ENCODE results near the gene SAXO1.
"Not testable (repeated sequence)": the region's sequence is repeated elsewhere in the genome, so short reads cannot be mapped to it uniquely, and the experiment has no call there.

SAXO1 gene

DNA sequence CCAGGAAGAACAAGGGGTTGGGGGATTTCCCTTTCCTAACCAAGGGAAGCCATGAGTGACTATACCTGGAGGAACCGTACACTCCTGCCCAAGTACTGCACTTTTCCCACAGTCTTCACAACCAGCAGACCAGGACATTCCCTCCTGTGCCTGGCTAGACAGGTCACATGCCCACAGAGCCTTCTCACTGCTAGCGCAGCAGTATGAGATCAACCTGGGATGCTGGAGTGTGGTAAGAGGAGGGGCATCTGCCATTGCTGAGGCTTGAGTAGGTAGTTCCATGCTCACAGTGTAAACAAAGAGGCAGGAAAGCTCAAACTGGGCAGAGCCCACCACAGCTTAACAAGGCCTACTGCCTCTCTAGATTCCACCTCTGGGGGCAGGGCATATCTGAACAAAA lies 35.9 kb downstream of the SAXO1 start:
- DNase-seq = no peak

DNA sequence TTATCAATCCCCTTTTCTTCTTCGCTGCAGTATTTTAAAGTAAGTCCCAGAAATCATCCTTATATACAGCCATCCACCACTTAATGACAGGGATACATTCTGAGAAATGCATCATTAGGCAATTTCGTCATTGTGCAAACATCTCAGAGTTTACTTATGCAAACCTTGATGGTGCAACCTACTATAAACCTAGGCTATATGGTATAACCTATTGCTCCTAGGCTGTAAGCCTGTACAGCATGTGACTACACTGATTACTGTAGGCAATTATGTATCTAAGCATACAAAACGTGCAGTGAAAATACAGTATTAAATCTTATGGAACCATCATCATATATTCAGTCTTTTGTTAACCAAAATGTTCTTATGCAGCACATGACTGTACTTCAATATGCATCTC lies 36.8 kb downstream of the SAXO1 start:
- no peak for DNase-seq

DNA sequence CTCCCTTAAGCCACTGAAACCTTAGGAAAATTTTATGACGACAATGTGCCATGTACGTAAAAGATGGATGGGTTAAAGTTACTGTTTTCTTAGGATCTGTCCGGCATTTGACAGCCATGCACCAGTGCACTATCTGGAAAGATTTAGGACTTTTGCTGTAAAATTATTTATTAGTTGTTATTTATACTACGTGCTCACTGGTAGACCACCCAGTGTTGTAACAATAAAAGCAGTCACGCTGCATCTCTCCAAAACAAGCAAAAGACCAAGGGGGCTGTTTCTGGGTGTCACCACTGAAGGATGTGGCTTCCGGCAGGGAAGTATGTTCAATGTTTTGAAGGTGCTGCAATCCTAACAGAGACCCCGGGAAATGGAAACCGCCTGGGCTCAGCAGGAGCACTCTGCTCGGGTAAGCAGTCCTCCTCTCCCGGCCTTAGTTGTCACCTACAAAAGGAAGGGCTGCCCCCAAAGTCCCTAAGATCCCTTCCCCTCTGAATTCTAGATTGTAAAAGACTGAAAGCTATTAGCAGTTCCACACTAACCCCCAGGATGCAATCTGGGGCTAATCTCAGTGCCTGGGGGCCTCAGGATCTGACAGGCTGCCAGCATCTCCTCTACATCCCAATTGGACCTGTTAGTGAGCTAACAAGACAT lies 38.6 kb downstream of the SAXO1 start:
- DNase-seq = no peak

DNA sequence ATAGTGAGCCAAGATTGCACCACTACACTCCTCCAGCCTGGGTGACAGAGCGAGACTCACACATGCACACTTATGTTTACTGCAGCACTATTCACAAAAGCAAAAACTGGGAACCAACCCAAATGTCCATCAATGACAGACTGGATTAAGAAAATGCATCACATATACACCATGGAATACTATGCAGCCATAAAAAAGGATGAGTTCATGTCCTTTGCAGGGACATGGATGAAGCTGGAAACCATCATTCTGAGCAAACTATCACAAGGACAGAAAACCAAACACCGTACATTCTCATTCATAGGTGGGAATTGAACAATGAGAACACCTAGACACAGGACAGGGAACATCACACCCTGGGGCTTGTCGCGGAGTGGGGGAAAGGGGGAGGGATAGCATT lies 41.8 kb downstream of the SAXO1 start:
- DNase-seq = not testable (repeated sequence)

DNA sequence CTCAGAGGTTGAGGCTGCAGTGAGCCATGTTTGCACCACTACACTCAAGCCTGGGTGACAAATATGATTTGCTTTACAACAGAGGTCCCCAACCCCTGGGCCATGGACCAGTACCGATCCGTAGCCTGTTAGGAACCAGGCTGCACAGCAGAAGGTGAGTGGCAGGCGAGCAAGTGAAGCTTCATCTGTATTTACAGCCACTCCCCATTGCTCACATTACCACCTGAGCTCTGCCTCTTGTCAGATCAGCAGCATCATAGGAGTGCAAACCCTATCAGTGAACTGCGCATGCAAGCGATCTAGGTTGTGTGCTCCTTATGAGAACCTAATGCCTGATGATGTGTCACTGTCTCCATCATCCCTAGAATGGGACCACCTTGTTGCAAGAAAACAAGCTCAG lies 42.5 kb downstream of the SAXO1 start:
- no peak for DNase-seq

DNA sequence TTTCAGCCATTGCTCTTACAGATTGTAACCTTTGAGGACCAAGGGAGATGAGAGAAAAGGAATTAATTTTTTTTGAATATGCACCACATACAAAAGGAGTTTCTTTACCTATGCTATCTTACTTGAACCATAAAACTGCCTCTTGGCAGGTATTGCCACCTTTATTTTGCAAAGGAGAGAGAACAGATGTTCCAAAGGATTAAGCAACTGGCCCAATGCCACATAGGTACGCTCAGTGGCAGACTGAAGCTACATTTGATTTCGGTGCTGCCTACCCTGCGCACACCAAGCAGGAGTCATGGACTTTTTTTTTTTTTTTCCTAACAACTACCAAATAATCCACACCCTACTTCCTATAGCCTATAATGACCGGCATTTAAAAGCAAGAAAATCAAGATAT lies 43.1 kb downstream of the SAXO1 start:
- peak; percentile 22 for DNase-seq

DNA sequence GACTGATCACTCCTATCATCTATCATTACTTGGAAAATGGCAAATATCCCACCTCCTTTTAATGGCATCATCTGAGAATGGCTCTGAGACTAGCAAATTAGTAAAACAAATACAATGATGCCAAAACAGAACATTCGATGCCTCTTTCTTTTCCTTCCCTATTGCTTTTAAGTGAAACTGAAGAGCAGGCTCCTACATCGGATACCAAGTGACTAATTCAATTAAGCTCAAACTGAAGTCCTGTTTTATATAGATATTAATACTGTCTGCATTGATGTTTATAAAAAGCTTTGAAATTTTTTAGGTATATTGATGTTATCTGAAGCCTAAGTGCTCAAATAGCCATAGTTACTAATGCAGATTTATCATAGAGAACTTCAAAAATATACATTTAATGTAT lies 43.9 kb downstream of the SAXO1 start:
- DNase-seq = no peak

DNA sequence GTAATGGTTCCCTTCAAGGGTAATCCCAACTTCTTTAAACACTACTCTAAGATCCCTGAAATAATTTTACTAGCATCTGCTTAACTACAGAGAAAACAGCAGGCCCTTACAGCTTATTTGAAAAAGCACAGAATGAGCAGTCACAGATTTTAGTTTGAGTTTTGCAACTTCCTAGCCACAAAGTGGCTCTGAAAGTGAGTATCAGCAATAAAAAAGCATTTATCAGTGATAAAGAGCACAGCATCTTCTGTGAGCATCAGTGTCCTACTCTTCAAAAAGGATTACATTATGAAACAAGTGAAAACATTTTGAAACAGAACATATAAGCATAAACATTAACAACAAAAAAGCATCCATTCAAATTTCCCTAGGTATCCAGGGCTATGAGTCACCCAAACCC lies 45.0 kb downstream of the SAXO1 start:
- no peak for DNase-seq

DNA sequence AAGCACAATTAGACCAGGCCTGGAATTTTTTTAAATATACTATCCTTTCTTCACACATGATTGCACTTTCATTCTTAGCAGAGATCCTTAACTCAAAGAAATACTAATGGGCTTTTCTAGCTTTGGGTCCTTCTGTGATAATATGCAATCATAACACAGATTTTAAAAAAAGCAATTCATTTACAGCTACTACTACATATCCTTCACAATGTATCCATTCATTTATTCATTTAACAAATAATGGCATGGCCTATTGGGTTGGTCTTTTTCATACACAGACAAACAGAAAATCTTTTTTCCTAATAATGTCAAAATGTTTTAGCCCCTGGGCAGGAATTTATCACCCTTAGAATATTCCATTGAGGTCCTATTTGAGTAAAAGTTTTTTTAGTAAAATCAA lies 47.0 kb downstream of the SAXO1 start:
- DNase-seq = no peak

DNA sequence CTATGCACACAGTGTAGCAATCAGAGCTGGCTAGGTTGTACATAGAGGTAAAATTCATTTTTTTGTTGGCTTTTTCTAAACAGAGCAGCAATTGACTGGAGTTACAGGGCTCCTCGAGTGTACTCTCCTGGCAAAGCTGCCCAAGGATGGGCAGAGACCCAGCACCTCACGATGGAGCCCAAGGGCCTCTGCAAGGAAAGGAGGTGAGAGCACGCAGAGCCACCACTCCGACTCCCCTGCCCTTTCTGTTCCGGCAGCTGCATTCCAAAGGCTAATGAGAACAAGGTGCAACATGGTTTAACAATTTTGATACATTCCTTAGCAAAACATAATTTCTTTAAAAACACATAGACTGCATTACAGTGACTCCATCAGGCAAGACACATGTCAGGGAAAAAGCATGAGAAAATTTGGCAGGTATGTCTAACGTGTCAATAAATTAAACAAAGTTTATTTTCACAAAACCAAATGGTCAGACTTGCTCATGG lies 47.5 kb downstream of the SAXO1 start:
- DNase-seq = no peak

DNA sequence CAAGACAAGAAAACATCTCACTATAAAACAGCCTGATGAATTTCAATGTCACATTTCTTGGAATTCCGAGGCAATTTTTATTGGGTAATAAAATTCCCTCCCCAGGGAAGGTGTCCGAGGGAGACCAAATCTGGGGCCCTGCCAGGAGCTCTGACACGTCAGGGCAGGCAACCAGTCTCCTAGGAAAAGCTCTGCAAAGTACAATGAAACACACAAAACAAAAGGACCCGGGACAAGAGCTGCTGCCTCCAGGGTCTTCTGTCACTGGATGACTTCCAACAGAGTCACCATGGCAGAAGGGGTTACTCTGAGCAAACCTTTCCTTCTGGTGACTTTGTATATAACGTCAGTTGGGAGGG lies 50.8 kb downstream of the SAXO1 start:
- no peak for DNase-seq

DNA sequence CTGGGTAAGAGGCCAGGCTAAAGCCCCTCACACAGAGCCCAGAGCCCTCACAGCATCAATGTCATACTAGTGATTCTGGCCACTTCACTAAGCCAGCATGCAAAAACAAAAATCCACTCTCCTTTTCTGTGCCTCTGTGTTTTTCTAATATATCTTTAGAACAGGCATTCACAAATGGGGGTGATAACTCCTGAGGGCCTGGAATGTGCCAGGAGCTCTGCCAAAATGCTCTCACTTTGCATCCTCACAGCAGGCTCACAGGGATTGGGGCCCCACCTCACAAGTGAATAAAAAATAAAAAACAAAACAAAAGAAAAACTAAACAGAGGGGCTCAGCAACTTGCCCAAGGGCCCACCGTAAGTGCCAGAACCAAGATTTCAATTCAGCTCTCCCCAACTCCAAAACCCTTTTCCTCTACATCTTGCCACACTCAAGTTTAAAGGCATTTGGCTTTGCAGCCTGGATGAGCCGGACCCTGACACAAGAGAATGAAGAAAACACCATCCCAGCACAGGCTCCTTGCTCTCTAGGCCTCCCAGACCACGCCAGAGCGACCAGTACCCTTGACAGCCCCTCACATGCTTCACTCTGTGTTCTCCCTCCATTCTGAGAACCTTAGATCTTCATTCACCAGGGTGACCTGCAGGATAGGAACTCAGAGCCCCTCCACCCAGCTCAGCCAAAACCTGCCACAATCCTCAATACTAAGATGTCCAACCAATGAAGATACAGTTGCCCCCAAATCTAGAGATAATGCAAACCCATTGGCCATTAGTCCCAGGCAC lies 51.3 kb downstream of the SAXO1 start:
- DNase-seq = no peak

DNA sequence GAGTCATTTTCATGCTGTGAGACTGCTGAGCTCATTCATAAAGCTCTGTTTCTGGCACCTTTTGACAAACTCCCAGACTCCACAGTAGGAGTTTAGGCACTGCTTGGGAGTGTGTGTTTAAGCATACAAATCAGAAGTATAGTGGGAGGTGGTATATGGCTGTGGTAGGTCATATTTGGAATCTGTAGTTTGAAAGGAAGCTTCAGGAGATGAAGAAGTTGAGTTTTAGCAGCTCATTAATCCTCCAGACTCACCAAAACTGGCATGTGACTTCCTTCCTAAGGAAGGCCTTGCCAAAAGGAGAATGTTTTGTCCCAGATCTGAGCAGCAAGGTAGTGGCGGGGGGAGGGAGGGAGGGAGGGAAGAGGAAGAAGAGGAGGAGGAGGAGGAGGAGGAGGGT lies 52.8 kb downstream of the SAXO1 start:
- no peak for DNase-seq

DNA sequence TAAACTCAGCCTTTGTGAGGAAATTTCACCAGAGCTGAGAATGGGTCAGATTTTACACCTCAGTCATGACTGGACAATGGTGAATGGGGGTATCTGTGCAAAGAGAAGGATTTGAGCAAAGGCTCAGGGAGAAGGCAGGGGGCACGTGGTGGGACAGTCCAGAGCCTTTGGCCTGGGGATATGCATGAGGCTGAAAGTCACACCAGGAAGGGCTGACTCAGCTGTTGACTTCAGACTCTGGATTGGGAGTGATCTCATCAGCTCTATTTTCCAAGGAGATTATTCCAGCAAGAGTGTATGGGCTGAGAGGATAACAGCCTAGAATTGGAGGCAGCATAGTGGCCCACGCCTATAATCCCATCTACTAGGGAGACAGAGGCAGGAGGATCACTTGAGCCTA lies 53.6 kb downstream of the SAXO1 start:
- no peak for DNase-seq

DNA sequence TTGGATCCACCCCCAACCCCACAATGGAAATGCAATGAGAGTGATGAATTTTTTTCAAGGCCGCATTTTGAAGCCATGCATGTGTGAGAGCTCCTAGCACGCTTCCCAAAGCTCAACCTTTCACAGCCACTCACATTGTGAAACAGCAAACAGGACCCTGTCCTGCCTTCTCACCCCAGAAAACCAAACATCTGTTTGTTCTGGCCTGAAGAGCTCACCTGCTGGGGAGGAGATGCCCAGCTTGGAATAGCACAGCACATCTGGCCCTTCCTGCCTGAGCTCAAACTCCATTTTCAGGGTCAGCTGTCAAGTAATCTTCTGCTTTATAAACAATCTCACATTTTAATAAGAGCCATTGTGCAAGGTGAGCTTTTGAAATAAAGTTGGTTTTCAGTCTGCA lies 54.8 kb downstream of the SAXO1 start:
- no peak for DNase-seq

DNA sequence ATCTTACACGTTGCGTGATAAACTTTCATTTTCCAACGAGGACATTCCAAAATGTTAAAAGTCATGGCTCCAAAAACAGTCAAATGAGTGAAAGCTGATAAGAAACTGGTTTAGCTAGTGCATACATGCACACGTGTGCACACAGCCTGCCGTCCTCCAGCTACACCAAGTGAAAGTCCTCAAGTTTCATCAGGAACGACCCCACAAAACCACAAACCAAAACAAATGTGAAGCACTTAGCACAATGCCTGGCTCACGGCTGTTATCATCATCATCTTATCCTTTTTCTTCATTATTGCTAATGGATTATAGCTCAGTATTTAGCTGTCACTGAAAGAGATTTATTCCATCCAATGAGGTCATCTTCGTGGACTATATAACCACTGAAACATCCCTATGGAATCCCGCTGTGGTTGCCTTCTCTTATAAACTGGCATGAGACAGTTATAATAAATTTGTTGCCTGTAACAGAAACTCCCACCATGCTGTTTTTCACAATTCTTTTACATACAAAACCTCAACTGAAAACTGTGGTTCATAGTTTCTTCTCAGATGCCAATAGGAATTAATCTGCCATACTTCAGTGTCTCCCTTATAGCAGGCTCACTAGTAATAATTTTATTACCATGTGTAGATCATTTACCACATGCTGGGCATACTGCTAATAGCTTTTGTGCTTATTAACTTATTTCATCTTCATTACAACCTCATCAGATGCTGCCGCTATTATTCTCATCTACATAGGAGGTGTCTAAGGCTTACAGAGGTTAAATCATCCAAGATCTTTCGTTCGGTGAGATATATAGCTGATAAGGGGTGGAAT lies 56.1 kb downstream of the SAXO1 start:
- DNase-seq = peak; percentile 23

DNA sequence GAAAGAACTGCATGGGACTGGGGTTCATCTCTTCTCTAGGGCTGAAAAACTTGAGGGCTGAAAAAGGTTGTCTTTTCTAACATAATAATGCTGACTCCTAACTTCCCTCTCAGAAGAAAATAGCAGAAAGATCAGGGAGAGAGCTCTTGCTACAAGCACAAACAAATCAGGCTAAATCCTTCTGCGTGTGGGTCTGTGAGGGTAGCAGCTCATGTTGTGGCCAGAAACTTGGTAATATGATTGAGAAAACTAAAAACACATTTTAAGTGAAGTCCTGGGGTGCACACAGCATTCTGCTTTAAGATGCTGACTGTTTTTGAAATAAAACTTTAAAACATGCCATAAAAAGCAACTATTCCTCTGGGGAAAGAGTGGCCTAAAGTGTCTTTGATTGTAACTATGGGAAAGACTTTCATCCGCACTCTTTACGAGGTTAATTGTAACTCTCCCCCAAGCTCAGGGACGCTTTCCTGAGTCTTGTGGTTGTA lies 56.7 kb downstream of the SAXO1 start:
- DNase-seq = no peak

DNA sequence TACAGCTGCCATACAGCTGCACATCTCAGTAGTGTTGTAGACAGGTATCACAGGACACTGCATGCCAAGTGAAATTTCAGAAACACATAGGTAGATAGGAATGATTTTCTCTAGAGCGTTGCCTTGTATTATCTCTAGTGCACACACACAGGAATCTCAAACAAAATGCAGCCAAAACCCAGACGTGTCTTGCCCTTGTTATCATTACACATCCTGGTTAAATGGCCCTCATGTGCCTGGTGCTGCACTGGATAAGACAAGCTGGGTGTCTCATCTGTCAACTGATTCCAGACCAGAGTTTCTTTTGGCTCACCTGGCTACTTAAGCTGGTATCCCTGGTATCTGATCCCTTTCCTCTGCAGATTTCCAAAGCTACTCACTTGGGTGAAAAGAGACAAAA lies 59.7 kb downstream of the SAXO1 start:
- no peak for DNase-seq

DNA sequence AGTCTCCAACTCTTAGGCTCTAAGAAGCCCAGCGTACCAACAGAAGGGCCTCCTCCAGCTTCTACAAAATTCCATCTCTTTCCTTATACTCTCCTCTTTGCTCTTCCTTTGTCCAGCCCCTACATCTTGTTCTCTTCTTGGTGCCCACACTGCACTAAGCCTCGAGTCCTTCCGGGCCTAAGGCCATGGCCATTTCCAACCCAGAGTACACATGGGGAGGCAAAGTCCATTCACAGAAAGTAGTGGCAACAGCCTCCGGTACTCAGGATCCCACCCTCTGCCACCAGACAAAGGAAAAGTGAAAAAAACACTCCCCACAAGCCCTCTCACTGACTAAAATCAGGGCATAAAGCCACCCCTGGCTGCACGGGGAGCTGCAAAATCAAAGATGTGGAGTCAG lies 60.3 kb downstream of the SAXO1 start:
- DNase-seq = no peak

DNA sequence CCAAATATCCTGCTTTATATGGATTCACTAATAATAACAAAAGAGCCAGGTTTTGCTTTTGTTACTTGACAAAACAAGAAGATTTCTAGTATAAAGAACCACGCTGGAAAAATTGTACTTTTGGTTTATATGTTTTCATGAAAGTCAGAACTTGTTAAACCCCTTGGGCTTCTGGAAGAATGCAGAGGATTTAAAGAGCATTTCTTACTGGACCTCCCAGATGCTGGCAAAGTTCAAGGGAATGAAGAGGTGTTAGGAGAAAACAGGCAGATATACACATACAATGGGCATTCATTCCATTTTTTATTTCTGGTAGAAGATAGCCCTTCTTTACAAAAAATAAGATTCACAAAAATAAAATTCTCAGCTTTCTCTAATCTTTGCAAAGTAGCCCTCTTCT lies 61.1 kb downstream of the SAXO1 start:
- no peak for DNase-seq

DNA sequence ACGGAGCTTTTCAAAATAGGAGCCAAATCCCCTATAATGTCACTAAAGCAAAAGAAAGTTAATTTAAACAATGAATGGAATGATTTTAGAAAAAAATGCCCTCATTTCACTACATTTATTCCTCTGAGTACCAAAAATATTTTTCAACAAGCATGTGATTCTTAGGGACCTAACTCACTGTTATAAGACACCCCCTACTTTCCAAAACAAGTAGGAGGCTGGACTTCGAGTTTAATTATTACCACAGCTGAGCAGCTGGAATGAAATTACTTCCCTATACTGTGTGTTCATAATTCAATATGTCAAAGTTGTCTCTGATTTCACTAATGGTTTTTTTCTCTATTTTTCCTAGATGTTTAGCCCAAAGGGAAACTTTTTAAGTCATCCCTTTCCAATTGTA lies 61.6 kb downstream of the SAXO1 start:
- no peak for DNase-seq

DNA sequence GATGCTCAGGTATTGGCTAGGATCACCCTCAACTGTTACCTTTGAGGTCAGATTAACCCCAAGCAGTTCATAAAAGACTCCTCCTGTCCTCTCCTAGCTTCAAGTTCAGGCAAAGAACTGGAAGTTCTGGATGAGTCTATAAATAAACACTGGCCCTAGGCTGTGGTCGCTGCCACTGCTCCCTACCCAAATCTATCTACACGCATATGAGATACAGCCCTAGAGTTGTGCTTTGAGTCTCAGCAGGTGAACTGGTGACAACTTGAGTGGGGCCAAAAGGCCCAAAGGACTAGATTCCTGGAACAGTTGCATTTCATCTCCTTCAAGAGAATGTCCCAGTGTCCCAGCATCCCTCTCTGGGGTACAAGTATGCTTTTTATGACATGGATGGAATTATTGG lies 62.6 kb downstream of the SAXO1 start:
- no peak for DNase-seq

DNA sequence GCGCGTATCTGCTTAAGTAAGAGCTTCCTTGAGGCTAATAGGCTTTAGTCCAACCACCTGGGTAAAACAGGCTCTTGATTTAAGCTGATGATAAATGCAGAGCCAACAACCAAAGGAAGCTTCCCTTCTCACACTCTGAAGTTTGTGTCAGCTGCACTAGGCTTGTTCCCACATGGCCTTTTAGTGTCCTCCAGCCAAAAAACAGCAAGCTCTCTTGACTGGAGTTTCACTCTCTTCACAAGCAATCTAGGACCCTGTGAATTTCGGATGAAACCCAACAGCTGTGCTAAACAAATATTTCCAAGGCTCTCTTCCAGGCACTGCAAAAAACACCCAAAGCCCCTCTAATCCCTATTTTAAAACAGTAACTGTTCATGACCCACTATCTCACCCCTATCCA lies 63.9 kb downstream of the SAXO1 start:
- no peak for DNase-seq

DNA sequence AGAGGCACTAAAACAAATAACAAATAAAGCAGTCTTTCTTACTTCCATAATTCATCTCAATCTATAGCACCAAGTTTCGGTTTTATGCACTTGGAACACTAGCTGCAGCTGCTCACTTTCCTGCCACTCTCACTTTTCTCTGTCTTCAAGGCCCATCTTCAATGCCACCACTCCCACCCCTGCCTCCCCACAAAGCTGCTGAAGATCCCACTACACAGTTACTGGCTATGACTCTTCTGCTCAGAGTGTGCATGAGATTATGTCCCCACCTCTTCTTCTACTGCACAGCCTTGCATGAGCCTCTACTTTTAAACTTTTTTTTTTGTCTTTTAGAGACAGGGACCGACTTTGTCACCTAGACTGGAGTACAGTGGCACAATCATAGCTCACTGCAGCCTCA lies 77.4 kb downstream of the SAXO1 start:
- DNase-seq = no peak

Data from DMS79 (cell line).